HepG2 (cell line): ENCODE measurements around the gene GAREM1. TPM values are rescaled to one million over a fixed set of nuclear protein-coding genes. Genes with fewer than 3 reads are reported as not detected.

Experiments used
- BATF2 ChIP-seq: sonication (generic); formaldehyde crosslinking; IDR thresholded peaks from 2 replicates; pipeline ENCODE4 v1.8.0; 2022; ENCODE audit warnings: mild to moderate bottlenecking, missing genetic modification reagents, moderate library complexity
- BCLAF1 ChIP-seq: fragments of 450-650 bp; IDR thresholded peaks from 2 replicates; pipeline ENCODE4 v1.6.1; 2017; ENCODE audit warnings: mild to moderate bottlenecking
- CERS6 ChIP-seq: sonication (generic); formaldehyde crosslinking; IDR thresholded peaks from 2 replicates; pipeline ENCODE4 v1.5.0; 2020; ENCODE audit warnings: missing genetic modification reagents
- KAT8 ChIP-seq: IDR thresholded peaks from 2 replicates; pipeline ENCODE4 v1.6.1; 2016; ENCODE audit warnings: missing genetic modification reagents, missing compliant biosample characterization
- KMT2A ChIP-seq: sonication (generic); formaldehyde crosslinking; IDR thresholded peaks from 2 replicates; pipeline ENCODE4 v1.4.0; 2020; ENCODE audit warnings: missing genetic modification reagents
- MED1 ChIP-seq: sonication (generic); formaldehyde crosslinking; IDR thresholded peaks from 2 replicates; pipeline ENCODE4 v1.4.0; 2020; ENCODE audit warnings: missing genetic modification reagents
- MED8 ChIP-seq: sonication (generic); formaldehyde crosslinking; IDR thresholded peaks from 2 replicates; pipeline ENCODE4 v1.8.1; 2023; ENCODE audit warnings: mild to moderate bottlenecking, missing genetic modification reagents; ENCODE audit not compliant: insufficient replicate concordance
- SKI ChIP-seq: fragments of 450-650 bp; IDR thresholded peaks from one replicate; pipeline ENCODE4 v1.6.1; 2018; ENCODE audit warnings: mild to moderate bottlenecking; ENCODE audit not compliant: partially characterized antibody
- TBP ChIP-seq: sonication (generic); formaldehyde crosslinking; IDR thresholded peaks from 2 replicates; pipeline ENCODE4 v1.5.0; 2020; ENCODE audit warnings: missing genetic modification reagents
- THAP9 ChIP-seq: sonication (generic); formaldehyde crosslinking; IDR thresholded peaks from 2 replicates; pipeline ENCODE4; 2020; ENCODE audit warnings: missing genetic modification reagents, mild to moderate bottlenecking, borderline replicate concordance
- ZNF121 ChIP-seq: sonication (generic); formaldehyde crosslinking; IDR thresholded peaks from 2 replicates; pipeline ENCODE4 v1.5.0; 2020; ENCODE audit warnings: mild to moderate bottlenecking, missing genetic modification reagents
- ZNF7 ChIP-seq: IDR thresholded peaks from 2 replicates; pipeline ENCODE4 v1.6.1; 2016; ENCODE audit warnings: missing biosample characterization, missing genetic modification reagents
- polyA plus RNA-seq, 8 experiments: library from polyadenylated mRNA; depleted of rRNA in 3 of 8; stranded (reverse) in 7 of 8; unstranded in 1 of 8; fragments of >200 nt; fragmentation: Illumina TruSeq in 4 of 8; extraction: Trizol in 4 of 8; gene quantifications; 2 replicates each; pipeline versions ENCODE4 v1.2.1 to v1.2.3, GENCODE V29; 2011 to 2016; ENCODE audit warnings: low read depth in 4 of 8, missing spikeins in 1 of 8, mixed read lengths in 1 of 8; ENCODE audit not compliant: insufficient read depth in 1 of 8
- total RNA-seq, 5 experiments: library from RNA; depleted of rRNA; stranded (reverse); fragments of >200 nt; fragmentation: Illumina TruSeq; extraction: Trizol; gene quantifications; 2 replicates each; pipeline ENCODE4 v1.2.3, GENCODE V29; 2016; ENCODE audit warnings: low read depth in 1 of 5
- TF ChIP-seq, protein P1 (sequence below): sonication (generic); formaldehyde crosslinking; IDR thresholded peaks from 2 replicates; pipeline ENCODE4 v1.4.0; 2020; ENCODE audit warnings: low read depth, mild to moderate bottlenecking, missing genetic modification reagents
- TF ChIP-seq, protein P2 (sequence below): sonication (generic); formaldehyde crosslinking; IDR thresholded peaks from 2 replicates; pipeline ENCODE4 v1.4.0; 2020; ENCODE audit warnings: missing genetic modification reagents, mild to moderate bottlenecking, borderline replicate concordance

Gene GAREM1
- total and polyA plus RNA-seq, 2 of the 13 experiments (the other 11 are each of a cell fraction or from before 2014, with no cell fraction given), result 2.5 to 2.9 TPM

DNA sequence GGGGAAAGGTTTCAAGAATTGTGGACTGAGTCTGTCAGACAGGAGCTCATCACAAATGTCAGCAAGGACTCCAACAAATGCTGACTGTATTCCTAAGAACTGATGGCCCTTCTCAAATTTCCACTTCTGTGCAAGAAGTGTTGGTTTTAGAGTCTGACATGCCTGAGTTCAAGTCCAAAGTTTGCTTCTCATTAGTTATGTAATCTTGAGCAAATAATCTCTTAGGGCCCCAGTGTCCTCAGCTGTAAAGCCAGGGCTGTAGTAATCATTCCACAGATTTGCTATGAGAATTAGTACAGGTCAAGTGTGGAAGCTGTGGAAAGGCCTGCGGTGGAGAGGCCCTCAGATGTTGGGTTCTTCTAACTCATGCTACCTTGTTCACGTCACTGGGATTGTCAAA lies 257.0 kb downstream of the GAREM1 start (continued):
- no peak for TF ChIP-seq BCLAF1
- no peak for TF ChIP-seq KMT2A
- no peak for TF ChIP-seq THAP9
- peak; percentile 86 for TF ChIP-seq SKI
- TF ChIP-seq ZNF121, result no peak
- TF ChIP-seq MED1 (CRISPR knock-in tag), result no peak
- no peak for TF ChIP-seq MED8 (CRISPR knock-in tag)
- TF ChIP-seq, protein P1, sequence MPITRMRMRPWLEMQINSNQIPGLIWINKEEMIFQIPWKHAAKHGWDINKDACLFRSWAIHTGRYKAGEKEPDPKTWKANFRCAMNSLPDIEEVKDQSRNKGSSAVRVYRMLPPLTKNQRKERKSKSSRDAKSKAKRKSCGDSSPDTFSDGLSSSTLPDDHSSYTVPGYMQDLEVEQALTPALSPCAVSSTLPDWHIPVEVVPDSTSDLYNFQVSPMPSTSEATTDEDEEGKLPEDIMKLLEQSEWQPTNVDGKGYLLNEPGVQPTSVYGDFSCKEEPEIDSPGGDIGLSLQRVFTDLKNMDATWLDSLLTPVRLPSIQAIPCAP (CRISPR knock-in tag), result no peak
- TF ChIP-seq, protein P2, sequence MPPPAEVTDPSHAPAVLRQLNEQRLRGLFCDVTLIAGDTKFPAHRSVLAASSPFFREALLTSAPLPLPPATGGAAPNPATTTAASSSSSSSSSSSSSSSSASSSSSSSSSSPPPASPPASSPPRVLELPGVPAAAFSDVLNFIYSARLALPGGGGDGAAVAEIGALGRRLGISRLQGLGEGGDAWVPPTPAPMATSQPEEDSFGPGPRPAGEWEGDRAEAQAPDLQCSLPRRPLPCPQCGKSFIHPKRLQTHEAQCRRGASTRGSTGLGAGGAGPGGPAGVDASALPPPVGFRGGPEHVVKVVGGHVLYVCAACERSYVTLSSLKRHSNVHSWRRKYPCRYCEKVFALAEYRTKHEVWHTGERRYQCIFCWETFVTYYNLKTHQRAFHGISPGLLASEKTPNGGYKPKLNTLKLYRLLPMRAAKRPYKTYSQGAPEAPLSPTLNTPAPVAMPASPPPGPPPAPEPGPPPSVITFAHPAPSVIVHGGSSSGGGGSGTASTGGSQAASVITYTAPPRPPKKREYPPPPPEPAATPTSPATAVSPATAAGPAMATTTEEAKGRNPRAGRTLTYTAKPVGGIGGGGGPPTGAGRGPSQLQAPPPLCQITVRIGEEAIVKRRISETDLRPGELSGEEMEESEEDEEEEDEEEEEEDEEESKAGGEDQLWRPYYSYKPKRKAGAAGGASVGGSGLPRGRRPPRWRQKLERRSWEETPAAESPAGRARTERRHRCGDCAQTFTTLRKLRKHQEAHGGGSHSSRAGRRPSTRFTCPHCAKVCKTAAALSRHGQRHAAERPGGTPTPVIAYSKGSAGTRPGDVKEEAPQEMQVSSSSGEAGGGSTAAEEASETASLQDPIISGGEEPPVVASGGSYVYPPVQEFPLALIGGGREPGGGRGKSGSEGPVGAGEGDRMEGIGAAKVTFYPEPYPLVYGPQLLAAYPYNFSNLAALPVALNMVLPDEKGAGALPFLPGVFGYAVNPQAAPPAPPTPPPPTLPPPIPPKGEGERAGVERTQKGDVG (CRISPR knock-in tag), result no peak
- TF ChIP-seq KAT8, result 0 out of 2 replicates have a peak, but pooled peaks have one; percentile 28
- no peak for TF ChIP-seq ZNF7 (CRISPR knock-in tag)
- no peak for TF ChIP-seq BATF2 (CRISPR knock-in tag)
- no peak for TF ChIP-seq TBP (CRISPR knock-in tag)
- TF ChIP-seq CERS6 (CRISPR knock-in tag), result no peak
